ENCODE measurements around the gene RPS18.

Gene RPS18

GRCh38 chr6:33315793-33316602 lies 44.1 kb downstream of the RPS18 start:
- no peak for TF ChIP-seq CTCF (IDR thresholded peaks at IDR 0.05; ENCODE audit: low read length, missing control alignments)
- no peak overlapping the region for H3K4me3 ChIP-seq (replicated peaks; ENCODE audit: low read depth, low read length)
- DNase-seq (ENCODE audit: low read depth), result no peak

- DNase-seq (ENCODE audit: low read depth), result no peak
- no peak for TF ChIP-seq CTCF (IDR thresholded peaks at IDR 0.05; ENCODE audit: low read length, missing control alignments)
- peak overlapping the region; percentile 56 for H3K4me3 ChIP-seq (replicated peaks; ENCODE audit: low read depth, low read length)
These were observed 44.9 kb downstream of the RPS18 start for GRCh38 chr6:33316603-33317418.

GRCh38 chr6:33317419-33317668 lies 45.5 kb downstream of the RPS18 start:
- no peak for DNase-seq (ENCODE audit: low read depth)
- H3K4me3 ChIP-seq (replicated peaks; ENCODE audit: low read depth, low read length), result peak overlapping the region; percentile 56
- no peak for TF ChIP-seq CTCF (IDR thresholded peaks at IDR 0.05; ENCODE audit: low read length, missing control alignments)

GRCh38 chr6:33317669-33318425 lies 46.0 kb downstream of the RPS18 start, which contains the start of gene ZBTB22:
Gene ZBTB22 (minus strand): TSS chr6:33317744. CDS start chr6:33316916, 828 bp downstream.
- peak; percentile 99 for DNase-seq (ENCODE audit: low read depth)
- no peak for TF ChIP-seq CTCF (IDR thresholded peaks at IDR 0.05; ENCODE audit: low read length, missing control alignments)
- H3K4me3 ChIP-seq (replicated peaks; ENCODE audit: low read depth, low read length), result peak within 1 kb of the TSS; percentile 56

GRCh38 chr6:33318426-33319073 lies 46.7 kb downstream of the RPS18 start:
- no peak for TF ChIP-seq CTCF (IDR thresholded peaks at IDR 0.05; ENCODE audit: low read length, missing control alignments)
- DNase-seq (ENCODE audit: low read depth), result no peak
- peak overlapping the region; percentile 56 for H3K4me3 ChIP-seq (replicated peaks; ENCODE audit: low read depth, low read length)

- H3K4me3 ChIP-seq (replicated peaks; ENCODE audit: low read depth, low read length), result peak overlapping the region; percentile 34
- no peak for DNase-seq (ENCODE audit: low read depth)
- no peak for TF ChIP-seq CTCF (IDR thresholded peaks at IDR 0.05; ENCODE audit: low read length, missing control alignments)
These were observed 48.1 kb downstream of the RPS18 start for GRCh38 chr6:33319939-33320314.
